WTC11 (cell line): ENCODE measurements around the gene CARS2. TPM values are rescaled to one million over a fixed set of nuclear protein-coding genes. Genes with fewer than 3 reads are reported as not detected.

Source experiments
- CREM ChIP-seq: sonication (generic); formaldehyde crosslinking; IDR thresholded peaks from 2 replicates; pipeline ENCODE4 v1.8.1; 2022; ENCODE audit warnings: mild to moderate bottlenecking, missing genetic modification reagents, moderate library complexity
- EMX1 ChIP-seq: fragments of 250-450 bp; sonication (Bioruptor Pico); IDR thresholded peaks from 2 replicates; pipeline ENCODE4 v1.8.0; 2021; ENCODE audit warnings: mild to moderate bottlenecking
- ETV6 ChIP-seq: sonication (generic); formaldehyde crosslinking; IDR thresholded peaks from 2 replicates; pipeline ENCODE4 v1.8.1; 2022; ENCODE audit warnings: mild to moderate bottlenecking, missing genetic modification reagents
- GABPB1 ChIP-seq: sonication (generic); formaldehyde crosslinking; IDR thresholded peaks from 2 replicates; pipeline ENCODE4 v1.8.1; 2023; ENCODE audit warnings: mild to moderate bottlenecking, missing genetic modification reagents
- KAT7 ChIP-seq: sonication (generic); formaldehyde crosslinking; IDR thresholded peaks from 2 replicates; pipeline ENCODE4 v1.8.1; 2023; ENCODE audit warnings: missing genetic modification reagents, mild to moderate bottlenecking, borderline replicate concordance
- NFE2L1 ChIP-seq: sonication (generic); formaldehyde crosslinking; IDR thresholded peaks from 2 replicates; pipeline ENCODE4 v1.8.1; 2023; ENCODE audit warnings: missing genetic modification reagents
- NR3C1 ChIP-seq: sonication (generic); formaldehyde crosslinking; conservative IDR thresholded peaks from 2 replicates; pipeline ENCODE4 v1.8.1; 2023; ENCODE audit warnings: low read depth, mild to moderate bottlenecking, missing genetic modification reagents
- PRRX2 ChIP-seq: fragments of 250-450 bp; sonication (Bioruptor Pico); IDR thresholded peaks from 2 replicates; pipeline ENCODE4 v1.8.0; 2021; ENCODE audit warnings: mild to moderate bottlenecking
- SMAD3 ChIP-seq: sonication (generic); formaldehyde crosslinking; IDR thresholded peaks from 2 replicates; pipeline ENCODE4 v1.8.0; 2022; ENCODE audit warnings: missing genetic modification reagents, mild to moderate bottlenecking, borderline replicate concordance
- SMAD4 ChIP-seq: sonication (generic); formaldehyde crosslinking; IDR thresholded peaks from 2 replicates; pipeline ENCODE4 v1.8.0; 2022; ENCODE audit warnings: mild to moderate bottlenecking, missing genetic modification reagents
- TP53 ChIP-seq: sonication (generic); formaldehyde crosslinking; IDR thresholded peaks from 2 replicates; pipeline ENCODE4 v1.8.1; 2023; ENCODE audit warnings: mild to moderate bottlenecking, missing genetic modification reagents
- USF2 ChIP-seq: sonication (generic); formaldehyde crosslinking; IDR thresholded peaks from 2 replicates; pipeline ENCODE4 v1.8.1; 2023; ENCODE audit warnings: mild to moderate bottlenecking, missing genetic modification reagents, moderate library complexity
- ZNF138 ChIP-seq: sonication (generic); formaldehyde crosslinking; conservative IDR thresholded peaks from 2 replicates; pipeline ENCODE4 v1.8.1; 2022; ENCODE audit warnings: mild to moderate bottlenecking, moderate library complexity, missing genetic modification reagents
- ZNF232 ChIP-seq: sonication (generic); formaldehyde crosslinking; IDR thresholded peaks from 2 replicates; pipeline ENCODE4 v1.8.0; 2022; ENCODE audit warnings: mild to moderate bottlenecking, missing genetic modification reagents
- ZNF263 ChIP-seq: sonication (generic); formaldehyde crosslinking; IDR thresholded peaks from 2 replicates; pipeline ENCODE4 v1.8.1; 2022; ENCODE audit warnings: low read depth, mild to moderate bottlenecking, moderate library complexity, missing genetic modification reagents
- ZNF532 ChIP-seq: fragments of 250-450 bp; sonication (Bioruptor Pico); IDR thresholded peaks from 2 replicates; pipeline ENCODE4 v1.9.0; 2021; ENCODE audit warnings: mild to moderate bottlenecking, borderline replicate concordance
- total RNA-seq: library from RNA; stranded (reverse); gene quantifications from 3 replicates; pipeline ENCODE4 v1.2.3, GENCODE V29; 2021
- TF ChIP-seq, protein P1 (sequence below): sonication (generic); formaldehyde crosslinking; IDR thresholded peaks from 2 replicates; pipeline ENCODE4 v1.8.0; 2023; ENCODE audit warnings: missing genetic modification reagents, mild to moderate bottlenecking, borderline replicate concordance
- TF ChIP-seq, protein P2 (sequence below): fragments of 250-450 bp; sonication (Bioruptor Pico); IDR thresholded peaks from 2 replicates; pipeline ENCODE4 v2.1.2; 2022; ENCODE audit warnings: mild to moderate bottlenecking, moderate library complexity
- TF ChIP-seq, protein P3 (sequence below): sonication (generic); formaldehyde crosslinking; IDR thresholded peaks from 2 replicates; pipeline ENCODE4 v1.8.1; 2023; ENCODE audit warnings: mild to moderate bottlenecking, moderate library complexity, missing genetic modification reagents
- TF ChIP-seq, protein P4 (sequence below): sonication (generic); formaldehyde crosslinking; IDR thresholded peaks from 2 replicates; pipeline ENCODE4 v1.8.1; 2022; ENCODE audit warnings: mild to moderate bottlenecking, moderate library complexity, missing genetic modification reagents
- TF ChIP-seq, protein P5 (sequence below): sonication (generic); formaldehyde crosslinking; conservative IDR thresholded peaks from 2 replicates; pipeline ENCODE4 v1.8.1; 2022; ENCODE audit warnings: mild to moderate bottlenecking, missing genetic modification reagents
- TF ChIP-seq, protein P6 (sequence below): sonication (generic); formaldehyde crosslinking; IDR thresholded peaks from 2 replicates; pipeline ENCODE4 v1.8.1; 2023; ENCODE audit warnings: mild to moderate bottlenecking, missing genetic modification reagents

CARS2 gene
- total RNA-seq, 1 experiment from 2014 or later: 39.9 TPM

DNA sequence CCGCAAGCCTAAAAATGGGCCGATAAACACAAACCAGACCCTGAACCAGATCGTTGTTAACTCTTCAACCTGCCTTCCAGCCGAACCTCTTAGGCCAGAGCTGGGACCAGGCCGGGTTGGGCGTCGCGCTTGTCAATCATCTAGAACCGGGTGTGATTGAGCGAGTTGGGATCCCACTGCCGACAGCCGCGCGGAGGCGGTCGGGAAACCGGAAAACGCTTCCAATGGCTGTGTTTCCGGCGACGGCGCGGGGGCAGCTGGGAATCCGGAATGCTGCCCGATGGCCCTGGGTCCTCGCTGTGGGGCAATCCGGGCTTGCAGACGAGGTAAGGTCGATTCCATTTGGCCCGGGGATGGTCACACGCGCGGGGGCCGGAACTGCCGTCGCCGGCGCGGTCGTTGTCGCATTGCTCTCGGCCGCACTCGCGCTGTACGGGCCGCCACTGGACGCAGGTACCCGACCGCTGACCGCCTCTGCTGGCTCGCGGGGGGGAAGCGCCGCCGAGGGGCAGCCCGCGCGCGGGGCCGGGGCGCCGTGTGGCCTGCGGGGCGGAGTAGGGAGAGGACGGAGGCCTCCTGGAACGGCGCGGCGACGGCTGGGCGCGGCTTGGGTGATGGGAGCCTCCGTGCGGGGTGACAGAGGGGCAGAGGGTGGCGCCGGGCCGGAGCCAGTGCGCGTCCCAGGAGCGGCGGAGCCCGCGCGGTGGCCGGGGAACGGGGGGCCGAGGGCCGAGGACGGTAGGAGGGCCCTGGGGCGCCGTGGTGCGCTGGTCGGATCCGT lies 90.4 kb downstream of the CARS2 start, which contains the start of gene NAXD (continued):
- TF ChIP-seq, protein P1, sequence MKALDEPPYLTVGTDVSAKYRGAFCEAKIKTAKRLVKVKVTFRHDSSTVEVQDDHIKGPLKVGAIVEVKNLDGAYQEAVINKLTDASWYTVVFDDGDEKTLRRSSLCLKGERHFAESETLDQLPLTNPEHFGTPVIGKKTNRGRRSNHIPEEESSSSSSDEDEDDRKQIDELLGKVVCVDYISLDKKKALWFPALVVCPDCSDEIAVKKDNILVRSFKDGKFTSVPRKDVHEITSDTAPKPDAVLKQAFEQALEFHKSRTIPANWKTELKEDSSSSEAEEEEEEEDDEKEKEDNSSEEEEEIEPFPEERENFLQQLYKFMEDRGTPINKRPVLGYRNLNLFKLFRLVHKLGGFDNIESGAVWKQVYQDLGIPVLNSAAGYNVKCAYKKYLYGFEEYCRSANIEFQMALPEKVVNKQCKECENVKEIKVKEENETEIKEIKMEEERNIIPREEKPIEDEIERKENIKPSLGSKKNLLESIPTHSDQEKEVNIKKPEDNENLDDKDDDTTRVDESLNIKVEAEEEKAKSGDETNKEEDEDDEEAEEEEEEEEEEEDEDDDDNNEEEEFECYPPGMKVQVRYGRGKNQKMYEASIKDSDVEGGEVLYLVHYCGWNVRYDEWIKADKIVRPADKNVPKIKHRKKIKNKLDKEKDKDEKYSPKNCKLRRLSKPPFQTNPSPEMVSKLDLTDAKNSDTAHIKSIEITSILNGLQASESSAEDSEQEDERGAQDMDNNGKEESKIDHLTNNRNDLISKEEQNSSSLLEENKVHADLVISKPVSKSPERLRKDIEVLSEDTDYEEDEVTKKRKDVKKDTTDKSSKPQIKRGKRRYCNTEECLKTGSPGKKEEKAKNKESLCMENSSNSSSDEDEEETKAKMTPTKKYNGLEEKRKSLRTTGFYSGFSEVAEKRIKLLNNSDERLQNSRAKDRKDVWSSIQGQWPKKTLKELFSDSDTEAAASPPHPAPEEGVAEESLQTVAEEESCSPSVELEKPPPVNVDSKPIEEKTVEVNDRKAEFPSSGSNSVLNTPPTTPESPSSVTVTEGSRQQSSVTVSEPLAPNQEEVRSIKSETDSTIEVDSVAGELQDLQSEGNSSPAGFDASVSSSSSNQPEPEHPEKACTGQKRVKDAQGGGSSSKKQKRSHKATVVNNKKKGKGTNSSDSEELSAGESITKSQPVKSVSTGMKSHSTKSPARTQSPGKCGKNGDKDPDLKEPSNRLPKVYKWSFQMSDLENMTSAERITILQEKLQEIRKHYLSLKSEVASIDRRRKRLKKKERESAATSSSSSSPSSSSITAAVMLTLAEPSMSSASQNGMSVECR (CRISPR knock-in tag): peak; percentile 63; the same call in 1 of the 2 replicates
- TF ChIP-seq GABPB1 (CRISPR knock-in tag) (0 out of 2 replicates have a peak, but pooled peaks have one; percentile 15), ZNF138 (CRISPR knock-in tag) (no peak), SMAD4 (no peak), EMX1 (CRISPR knock-in tag) (no peak), CREM (CRISPR knock-in tag) (peak; percentile 68), USF2 (CRISPR knock-in tag) (no peak), ZNF232 (CRISPR knock-in tag) (peak; percentile 57; the same call in 1 of the 2 replicates), NFE2L1 (CRISPR knock-in tag) (0 out of 2 replicates have a peak, but pooled peaks have one; percentile 9), ETV6 (peak; percentile 69; the same call in 1 of the 2 replicates), PRRX2 (CRISPR knock-in tag) (no peak), SMAD3 (CRISPR knock-in tag) (peak; percentile 76), ZNF532 (CRISPR knock-in tag) (0 out of 2 replicates have a peak, but pooled peaks have one; percentile 74), TP53 (peak; percentile 90), NR3C1 (CRISPR knock-in tag) (peak; percentile 73; the same call in 1 of the 2 replicates), KAT7 (CRISPR knock-in tag) (no peak), ZNF263 (CRISPR knock-in tag) (no peak; the same call in 1 of the 2 replicates)
- TF ChIP-seq, protein P2, sequence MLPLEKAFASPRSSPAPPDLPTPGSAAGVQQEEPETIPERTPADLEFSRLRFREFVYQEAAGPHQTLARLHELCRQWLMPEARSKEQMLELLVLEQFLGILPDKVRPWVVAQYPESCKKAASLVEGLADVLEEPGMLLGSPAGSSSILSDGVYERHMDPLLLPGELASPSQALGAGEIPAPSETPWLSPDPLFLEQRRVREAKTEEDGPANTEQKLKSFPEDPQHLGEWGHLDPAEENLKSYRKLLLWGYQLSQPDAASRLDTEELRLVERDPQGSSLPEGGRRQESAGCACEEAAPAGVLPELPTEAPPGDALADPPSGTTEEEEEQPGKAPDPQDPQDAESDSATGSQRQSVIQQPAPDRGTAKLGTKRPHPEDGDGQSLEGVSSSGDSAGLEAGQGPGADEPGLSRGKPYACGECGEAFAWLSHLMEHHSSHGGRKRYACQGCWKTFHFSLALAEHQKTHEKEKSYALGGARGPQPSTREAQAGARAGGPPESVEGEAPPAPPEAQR: no peak
- TF ChIP-seq, protein P3, sequence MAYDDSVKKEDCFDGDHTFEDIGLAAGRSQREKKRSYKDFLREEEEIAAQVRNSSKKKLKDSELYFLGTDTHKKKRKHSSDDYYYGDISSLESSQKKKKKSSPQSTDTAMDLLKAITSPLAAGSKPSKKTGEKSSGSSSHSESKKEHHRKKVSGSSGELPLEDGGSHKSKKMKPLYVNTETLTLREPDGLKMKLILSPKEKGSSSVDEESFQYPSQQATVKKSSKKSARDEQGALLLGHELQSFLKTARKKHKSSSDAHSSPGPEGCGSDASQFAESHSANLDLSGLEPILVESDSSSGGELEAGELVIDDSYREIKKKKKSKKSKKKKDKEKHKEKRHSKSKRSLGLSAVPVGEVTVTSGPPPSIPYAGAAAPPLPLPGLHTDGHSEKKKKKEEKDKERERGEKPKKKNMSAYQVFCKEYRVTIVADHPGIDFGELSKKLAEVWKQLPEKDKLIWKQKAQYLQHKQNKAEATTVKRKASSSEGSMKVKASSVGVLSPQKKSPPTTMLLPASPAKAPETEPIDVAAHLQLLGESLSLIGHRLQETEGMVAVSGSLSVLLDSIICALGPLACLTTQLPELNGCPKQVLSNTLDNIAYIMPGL (CRISPR knock-in tag): peak; percentile 51; the same call in 1 of the 2 replicates
- TF ChIP-seq, protein P4, sequence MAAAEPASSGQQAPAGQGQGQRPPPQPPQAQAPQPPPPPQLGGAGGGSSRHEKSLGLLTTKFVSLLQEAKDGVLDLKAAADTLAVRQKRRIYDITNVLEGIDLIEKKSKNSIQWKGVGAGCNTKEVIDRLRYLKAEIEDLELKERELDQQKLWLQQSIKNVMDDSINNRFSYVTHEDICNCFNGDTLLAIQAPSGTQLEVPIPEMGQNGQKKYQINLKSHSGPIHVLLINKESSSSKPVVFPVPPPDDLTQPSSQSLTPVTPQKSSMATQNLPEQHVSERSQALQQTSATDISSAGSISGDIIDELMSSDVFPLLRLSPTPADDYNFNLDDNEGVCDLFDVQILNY (CRISPR knock-in tag): peak; percentile 31; the same call in 1 of the 2 replicates
- TF ChIP-seq, protein P5, sequence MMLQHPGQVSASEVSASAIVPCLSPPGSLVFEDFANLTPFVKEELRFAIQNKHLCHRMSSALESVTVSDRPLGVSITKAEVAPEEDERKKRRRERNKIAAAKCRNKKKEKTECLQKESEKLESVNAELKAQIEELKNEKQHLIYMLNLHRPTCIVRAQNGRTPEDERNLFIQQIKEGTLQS (CRISPR knock-in tag): no peak
- TF ChIP-seq, protein P6, sequence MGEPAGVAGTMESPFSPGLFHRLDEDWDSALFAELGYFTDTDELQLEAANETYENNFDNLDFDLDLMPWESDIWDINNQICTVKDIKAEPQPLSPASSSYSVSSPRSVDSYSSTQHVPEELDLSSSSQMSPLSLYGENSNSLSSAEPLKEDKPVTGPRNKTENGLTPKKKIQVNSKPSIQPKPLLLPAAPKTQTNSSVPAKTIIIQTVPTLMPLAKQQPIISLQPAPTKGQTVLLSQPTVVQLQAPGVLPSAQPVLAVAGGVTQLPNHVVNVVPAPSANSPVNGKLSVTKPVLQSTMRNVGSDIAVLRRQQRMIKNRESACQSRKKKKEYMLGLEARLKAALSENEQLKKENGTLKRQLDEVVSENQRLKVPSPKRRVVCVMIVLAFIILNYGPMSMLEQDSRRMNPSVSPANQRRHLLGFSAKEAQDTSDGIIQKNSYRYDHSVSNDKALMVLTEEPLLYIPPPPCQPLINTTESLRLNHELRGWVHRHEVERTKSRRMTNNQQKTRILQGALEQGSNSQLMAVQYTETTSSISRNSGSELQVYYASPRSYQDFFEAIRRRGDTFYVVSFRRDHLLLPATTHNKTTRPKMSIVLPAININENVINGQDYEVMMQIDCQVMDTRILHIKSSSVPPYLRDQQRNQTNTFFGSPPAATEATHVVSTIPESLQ (CRISPR knock-in tag): no peak
